H1 (cell line): ENCODE results near the gene APC2. TPM values are rescaled to one million over a fixed set of nuclear protein-coding genes. Genes with fewer than 3 reads are reported as not detected.
"Not testable (repeated sequence)": the region's sequence is repeated elsewhere in the genome, so short reads cannot be mapped to it uniquely, and the experiment has no call there.

Source experiments
- CTCF ChIA-PET: fragments of 300-600 bp; sonication (Branson Sonifier 250); formaldehyde crosslinking; loops from one replicate; lab custom pipeline; 2021; ENCODE audit not compliant: partially characterized antibody; lab: Charles Lee
- POLR2A ChIA-PET: fragments of 300-600 bp; sonication (Branson Sonifier 250); formaldehyde crosslinking; loops from one replicate; lab custom pipeline; 2021; ENCODE audit warnings: inconsistent platforms; ENCODE audit not compliant: partially characterized antibody; lab: Charles Lee
- DNase-seq, 2 experiments: peaks; one replicate each; pipeline versions ENCODE4 v3.0.0 to v3.0.0-alpha.2; 2010 to 2022; ENCODE audit warnings: low spot score in 2 of 2, low read depth in 1 of 2, mixed read lengths in 1 of 2
- FAIRE-seq: peaks from 2 replicates; lab custom pipeline; 2011; peaks lifted over from hg19 to GRCh38; lab: Jason Lieb, UNC
- H2AFZ ChIP-seq: 2 replicates; pipeline ENCODE4 v1.8.1; 2012; ENCODE audit warnings: low read length, inconsistent platforms
- H2AK5ac ChIP-seq: 2 replicates; pipeline ENCODE4 v1.6.1; 2013; ENCODE audit warnings: low read depth, low read length
- H2BK120ac ChIP-seq: replicated peaks from 2 replicates; pipeline ENCODE3; 2013; ENCODE audit warnings: low read depth, low read length, inconsistent platforms
- H2BK12ac ChIP-seq: 2 replicates; pipeline ENCODE4 v1.6.1; 2013; ENCODE audit warnings: low read depth, low read length
- H2BK15ac ChIP-seq: 2 replicates; pipeline ENCODE4 v1.6.1; 2013; ENCODE audit warnings: low read length
- H2BK20ac ChIP-seq: 2 replicates; pipeline ENCODE4 v1.6.1; 2013; ENCODE audit warnings: low read length
- H2BK5ac ChIP-seq: 2 replicates; pipeline ENCODE4 v1.6.1; 2013; ENCODE audit warnings: low read depth, low read length
- H3K14ac ChIP-seq: 2 replicates; pipeline ENCODE4 v1.6.1; 2013; ENCODE audit warnings: inconsistent platforms; ENCODE audit not compliant: insufficient read length
- H3K18ac ChIP-seq: 2 replicates; pipeline ENCODE4 v1.6.1; 2013; ENCODE audit warnings: low read length; ENCODE audit errors: extremely low read depth
- H3K23ac ChIP-seq: 2 replicates; pipeline ENCODE4 v1.6.1; 2013; ENCODE audit warnings: inconsistent platforms; ENCODE audit not compliant: insufficient read length
- H3K23me2 ChIP-seq: 2 replicates; pipeline ENCODE4 v1.6.1; 2013; ENCODE audit warnings: low read depth, low read length
- H3K27ac ChIP-seq: 2 replicates; pipeline ENCODE4 v1.6.1; 2011; ENCODE audit warnings: low read depth, low read length, inconsistent platforms
- H3K27me3 ChIP-seq, 4 experiments: replicated peaks in 1 of 4; 1 replicate in 1 of 4; 2 replicates in 3 of 4; pipeline versions ENCODE4 v1.6.1 to v1.8.1; 2011 to 2013; ENCODE audit warnings: low read length in 3 of 4, mild to moderate bottlenecking in 3 of 4, inconsistent platforms in 2 of 4, mixed read lengths in 2 of 4, moderate library complexity in 1 of 4; ENCODE audit not compliant: control insufficient read depth in 3 of 4, insufficient read depth in 3 of 4; ENCODE audit errors: extremely low read depth in 1 of 4
- H3K36me3 ChIP-seq, 4 experiments: 2 replicates each; pipeline versions ENCODE4 v1.6.1 to v1.8.1; 2011 to 2013; ENCODE audit warnings: mild to moderate bottlenecking in 4 of 4, low read length in 3 of 4, moderate library complexity in 2 of 4, control low read depth in 1 of 4, inconsistent platforms in 1 of 4; ENCODE audit not compliant: insufficient read depth in 4 of 4, control insufficient read depth in 2 of 4
- H3K4ac ChIP-seq: replicated peaks from 2 replicates; pipeline ENCODE3; 2013; ENCODE audit warnings: low read length, low read depth, mixed read lengths, inconsistent platforms; ENCODE audit not compliant: insufficient read length
- H3K4me1 ChIP-seq, 4 experiments: replicated peaks in 1 of 4; 1 replicate in 1 of 4; 2 replicates in 3 of 4; pipeline versions ENCODE4 v1.6.1 to v1.8.1; 2011 to 2013; ENCODE audit warnings: low read length in 3 of 4, inconsistent platforms in 2 of 4, mixed read lengths in 1 of 4; ENCODE audit not compliant: insufficient read depth in 4 of 4, control insufficient read depth in 3 of 4
- H3K4me2 ChIP-seq, 2 experiments: 2 replicates each; pipeline versions ENCODE4 v1.6.1 to v1.8.1; 2011 to 2013; ENCODE audit warnings: low read depth in 2 of 2, low read length in 2 of 2, control low read depth in 1 of 2, inconsistent platforms in 1 of 2, mild to moderate bottlenecking in 1 of 2; ENCODE audit not compliant: insufficient read depth in 1 of 2
- H3K4me3 ChIP-seq, 4 experiments: fragments of 200-600, 300-600 bp in 1 of 4; sonication (generic), shearing (Covaris generic), sonication (Bioruptor Twin) in 1 of 4; 2 replicates each; pipeline versions ENCODE4 v1.5.1 to v1.8.1; 2011 to 2016; ENCODE audit warnings: low read length in 4 of 4, low read depth in 3 of 4, control low read depth in 2 of 4, inconsistent platforms in 2 of 4, mild to moderate bottlenecking in 2 of 4, mixed read lengths in 1 of 4, moderate library complexity in 1 of 4; ENCODE audit not compliant: insufficient read depth in 2 of 4; ENCODE audit errors: extremely low read depth in 1 of 4
- H3K56ac ChIP-seq: replicated peaks from 2 replicates; pipeline ENCODE3; 2013; ENCODE audit warnings: low read depth, mild to moderate bottlenecking, mixed read lengths, low read length, inconsistent platforms; ENCODE audit not compliant: insufficient read length
- H3K79me1 ChIP-seq: 2 replicates; pipeline ENCODE4 v1.6.1; 2013; ENCODE audit warnings: low read depth, low read length, control low read depth
- H3K79me2 ChIP-seq, 2 experiments: 2 replicates each; pipeline versions ENCODE4 v1.6.1 to v1.8.1; 2012 to 2013; ENCODE audit warnings: low read length in 2 of 2, mild to moderate bottlenecking in 2 of 2, inconsistent platforms in 1 of 2; ENCODE audit not compliant: insufficient read depth in 2 of 2, control insufficient read depth in 1 of 2
- H3K9ac ChIP-seq, 4 experiments: replicated peaks in 1 of 4; 1 replicate in 1 of 4; 2 replicates in 3 of 4; pipeline versions ENCODE4 v1.6.1 to v1.8.1; 2011 to 2013; ENCODE audit warnings: low read depth in 3 of 4, low read length in 3 of 4, control low read depth in 2 of 4, mild to moderate bottlenecking in 2 of 4, moderate library complexity in 2 of 4, inconsistent platforms in 1 of 4; ENCODE audit errors: extremely low read depth in 1 of 4
- H3K9me3 ChIP-seq, 2 experiments: 2 replicates each; pipeline versions ENCODE4 v1.6.1 to v1.8.1; 2012 to 2013; ENCODE audit warnings: mild to moderate bottlenecking in 2 of 2, moderate library complexity in 2 of 2, control low read depth in 1 of 2, inconsistent platforms in 1 of 2, low read depth in 1 of 2, low read length in 1 of 2, mixed read lengths in 1 of 2; ENCODE audit not compliant: insufficient read depth in 2 of 2
- H4K20me1 ChIP-seq, 2 experiments: replicated peaks in 1 of 2; 2 replicates each; pipeline versions ENCODE3 to v1.8.1; 2011 to 2013; ENCODE audit warnings: inconsistent platforms in 2 of 2, low read length in 2 of 2, mild to moderate bottlenecking in 1 of 2; ENCODE audit not compliant: insufficient read depth in 2 of 2, control insufficient read depth in 1 of 2
- H4K5ac ChIP-seq: 2 replicates; pipeline ENCODE4 v1.6.1; 2013; ENCODE audit warnings: low read length, low read depth, mixed read lengths, inconsistent platforms; ENCODE audit not compliant: insufficient read length
- H4K8ac ChIP-seq: 2 replicates; pipeline ENCODE4 v1.8.0; 2013; ENCODE audit warnings: mild to moderate bottlenecking, moderate library complexity, low read length, inconsistent platforms; ENCODE audit not compliant: insufficient read depth; ENCODE audit errors: extremely low read depth
- H4K91ac ChIP-seq: replicated peaks from 2 replicates; pipeline ENCODE3; 2013; ENCODE audit warnings: low read length, mixed read lengths, inconsistent platforms; ENCODE audit not compliant: insufficient read length
- JUN ChIP-seq: IDR thresholded peaks from 2 replicates; pipeline ENCODE4 v1.6.1; 2011; ENCODE audit warnings: low read depth, mild to moderate bottlenecking, improper control_type of control experiment, low read length
- RBBP5 ChIP-seq: IDR thresholded peaks from 2 replicates; pipeline ENCODE4 v1.7.1; 2012; ENCODE audit warnings: low read depth, mild to moderate bottlenecking, inconsistent platforms, low read length, moderate library complexity, borderline replicate concordance
- SUZ12 ChIP-seq: fragments of 200-600 bp; sonication (generic); IDR thresholded peaks from 2 replicates; pipeline ENCODE4 v1.6.1; 2012; ENCODE audit warnings: mild to moderate bottlenecking, inconsistent platforms, low read length, moderate library complexity, mixed read lengths
- WGBS, 2 experiments: shearing (Covaris generic) in 1 of 2; methylation state at CpG; one replicate each; pipeline versions ENCODE4 v1.1.6 to v1.1.7; 2013 to 2015; ENCODE audit warnings: low lambda C conversion rate in 2 of 2, mixed read lengths in 2 of 2, inconsistent platforms in 1 of 2, low coverage in 1 of 2, missing lambda C conversion rate in 1 of 2; ENCODE audit not compliant: insufficient replicate concordance in 2 of 2, insufficient coverage in 1 of 2, insufficient read length in 1 of 2; ENCODE audit errors: extremely low coverage in 1 of 2, missing lambda C conversion rate in 1 of 2; 5-methylcytosine and 5-hydroxymethylcytosine counted together
- polyA plus RNA-seq, 7 experiments: library from polyadenylated mRNA; depleted of rRNA in 3 of 7; stranded (reverse) in 5 of 7; unstranded in 2 of 7; fragments of >200 nt in 5 of 7; fragments of 200-250 nt in 2 of 7; gene quantifications; 1 replicate in 5 of 7; 2 replicates in 1 of 7; 4 replicates in 1 of 7; pipeline versions ENCODE4 v1.2.1 to v1.2.3, GENCODE V29; 2011 to 2013; ENCODE audit warnings: missing spikeins in 2 of 7, mixed read lengths in 2 of 7
- total RNA-seq: library from RNA; stranded (reverse); fragmentation: NEBNext Ultra II Directional; extraction: Animal tissue kit (Norgen Biotek cat#: 25700); gene quantifications from 2 replicates; pipeline ENCODE4 v1.2.1, GENCODE V29; 2021

Gene APC2
- total and polyA plus RNA-seq, 2 of the 8 experiments (the other 6 are each of a cell fraction or from before 2014, with no cell fraction given) = 1.3 to 4.1 TPM

- TF ChIP-seq RBBP5 (no peak), SUZ12 (no peak), JUN (no peak)
- TF ChIP-seq, all 59 proteins: peak for 0
Observed at GRCh38 chr19:1497578-1498235, 47.8 kb downstream of the APC2 start (continued).

- H3K79me1 ChIP-seq, H3K4ac ChIP-seq, H2BK12ac ChIP-seq, H3K4me3 ChIP-seq, H3K18ac ChIP-seq, H2BK20ac ChIP-seq, H4K91ac ChIP-seq, H3K14ac ChIP-seq, H4K5ac ChIP-seq, FAIRE-seq, H3K56ac ChIP-seq, H2BK15ac ChIP-seq, H2AFZ ChIP-seq, H3K4me2 ChIP-seq, H3K27ac ChIP-seq, CTCF ChIA-PET, H4K8ac ChIP-seq, H3K23me2 ChIP-seq, H3K36me3 ChIP-seq, POLR2A ChIA-PET, H2AK5ac ChIP-seq, H3K79me2 ChIP-seq, DNase-seq, H4K20me1 ChIP-seq, H3K23ac ChIP-seq, H2BK5ac ChIP-seq, H2BK120ac ChIP-seq, H3K9ac ChIP-seq: not testable (repeated sequence)
- no CpG with 5 or more reads among the region's 34 CpGs for WGBS, 2 experiments
- H3K27me3 ChIP-seq = peaks cover 0 to 17% (median 13%) of the 10 kb centered on the region in 4 experiments; a peak in 5 of 7 replicates
- peaks cover 5 to 11% of the 10 kb centered on the region in 2 experiments; a peak in 2 of 4 replicates for H3K9me3 ChIP-seq
- H3K4me1 ChIP-seq = peaks cover 0 to 10% (median 6%) of the 10 kb centered on the region in 4 experiments; a peak in 5 of 7 replicates
Observed at GRCh38 chr19:1499231-1499630, 49.3 kb downstream of the APC2 start.
